Measurements from ENCODE around the gene TUBA1C.

The TUBA1C gene

GRCh38 chr12:49287876-49288275 is 23.0 kb downstream of the TUBA1C start:
- in situ Hi-C loops (cut with MboI; ENCODE audit: low pct_unique_long_range_greater_than_20kb, low sequenced_read_pairs, unreplicated experiment): no loop called here
- TF ChIP-seq CTCF (IDR thresholded peaks at IDR 0.05; ENCODE audit: extremely low read depth, insufficient read depth, missing control alignments): peak; percentile 2
- DNase-seq (ENCODE audit: low spot score): no peak

GRCh38 chr12:49288412-49288853 is 23.6 kb downstream of the TUBA1C start:
- in situ Hi-C loops (cut with MboI; ENCODE audit: low pct_unique_long_range_greater_than_20kb, low sequenced_read_pairs, unreplicated experiment): no loop called here
- peak; percentile 87 for DNase-seq (ENCODE audit: low spot score)
- TF ChIP-seq CTCF (IDR thresholded peaks at IDR 0.05; ENCODE audit: extremely low read depth, insufficient read depth, missing control alignments): peak; percentile 80

GRCh38 chr12:49288922-49289555 is 24.2 kb downstream of the TUBA1C start:
- TF ChIP-seq CTCF (IDR thresholded peaks at IDR 0.05; ENCODE audit: extremely low read depth, insufficient read depth, missing control alignments): no peak
- in situ Hi-C loops (cut with MboI; ENCODE audit: low pct_unique_long_range_greater_than_20kb, low sequenced_read_pairs, unreplicated experiment): no loop called here
- no peak for DNase-seq (ENCODE audit: low spot score)

- no peak for DNase-seq (ENCODE audit: low spot score)
- in situ Hi-C loops (cut with MboI; ENCODE audit: low pct_unique_long_range_greater_than_20kb, low sequenced_read_pairs, unreplicated experiment): no loop called here
- no peak for TF ChIP-seq CTCF (IDR thresholded peaks at IDR 0.05; ENCODE audit: extremely low read depth, insufficient read depth, missing control alignments)
Measured at GRCh38 chr12:49292729-49293055, 27.8 kb downstream of the TUBA1C start.

- no peak for TF ChIP-seq CTCF (IDR thresholded peaks at IDR 0.05; ENCODE audit: extremely low read depth, insufficient read depth, missing control alignments)
- peak; percentile 7 for DNase-seq (ENCODE audit: low spot score)
- in situ Hi-C loops (cut with MboI; ENCODE audit: low pct_unique_long_range_greater_than_20kb, low sequenced_read_pairs, unreplicated experiment): no loop called here
Measured at GRCh38 chr12:49293056-49293956, 28.4 kb downstream of the TUBA1C start.

GRCh38 chr12:49294086-49294803 is 29.4 kb downstream of the TUBA1C start:
- in situ Hi-C loops (cut with MboI; ENCODE audit: low pct_unique_long_range_greater_than_20kb, low sequenced_read_pairs, unreplicated experiment): no loop called here
- DNase-seq (ENCODE audit: low spot score): peak; percentile 9

More at GRCh38 chr12:49294086-49294803, 29.4 kb downstream of the TUBA1C start:
- no peak for TF ChIP-seq CTCF (IDR thresholded peaks at IDR 0.05; ENCODE audit: extremely low read depth, insufficient read depth, missing control alignments)

Measured in GM13977 (cell line).